Adrenal gland (tissue), 12 donors: ENCODE measurements around the gene DHX32. TPM values are rescaled to one million over a fixed set of nuclear protein-coding genes. Genes with fewer than 3 reads are reported as not detected.

Experiments
- DNase-seq, 7 donors: peaks; one replicate each; pipeline ENCODE4 v3.0.0-alpha.2; 2019 to 2020
- H3K27ac ChIP-seq, 5 donors: fragments of 200-600 bp; sonication (generic) in 4 of 5; 1 replicate in 3 of 5; 2 replicates in 2 of 5; pipeline versions ENCODE4 v1.5.1 to v1.8.0; 2016 to 2020; ENCODE audit warnings: mild to moderate bottlenecking in 1 of 5
- H3K27me3 ChIP-seq: fragments of 200-600 bp; 2 replicates; pipeline ENCODE4 v1.8.0; 2021
- H3K36me3 ChIP-seq, 2 donors: fragments of 200-600 bp; replicated peaks in 1 of 2; 1 replicate in 1 of 2; 2 replicates in 1 of 2; pipeline versions ENCODE4 v1.5.1 to v1.8.0; 2018 to 2022
- H3K4me1 ChIP-seq, 2 donors: fragments of 200-600 bp; replicated peaks in 1 of 2; 1 replicate in 1 of 2; 2 replicates in 1 of 2; pipeline versions ENCODE4 v1.5.1 to v1.8.0; 2018 to 2021
- H3K4me3 ChIP-seq, 4 donors: fragments of 200-600 bp; sonication (generic) in 3 of 4; one replicate each; pipeline ENCODE4 v1.5.1; 2016 to 2018
- H3K9me3 ChIP-seq, 3 donors: fragments of 200-600 bp; sonication (generic) in 1 of 3; replicated peaks in 1 of 3; 1 replicate in 2 of 3; 2 replicates in 1 of 3; pipeline versions ENCODE4 v1.5.1 to v1.8.0; 2016 to 2021
- POLR2A ChIP-seq, 2 donors: fragments of 450-650 bp; IDR thresholded peaks; one replicate each; pipeline ENCODE4 v1.6.1; 2017; ENCODE audit warnings: antibody characterized with exemption in 2 of 2, mild to moderate bottlenecking in 2 of 2, moderate library complexity in 1 of 2
- WGBS, 4 donors: extraction: QIAGEN DNeasy Blood & Tissue Kit in 2 of 4; methylation state at CpG; one replicate each; pipeline versions ENCODE4 v1.1.5 to v1.1.7; 2013 to 2017; 5-methylcytosine and 5-hydroxymethylcytosine counted together
- intact Hi-C, 2 donors: fragments of 100-400 bp; cut with DNase I; formaldehyde crosslinking; loops; one replicate each; pipeline versions ENCODE4 v1.14.1 to v1.15.0; 2022 to 2023
- polyA plus RNA-seq, 3 donors: library from polyadenylated mRNA; stranded (reverse); fragments of 200-250 nt in 2 of 3; fragments of 350-450 nt in 1 of 3; fragmentation: Illumina TruSeq in 1 of 3; extraction: RNeasy Lipid Tissue Mini Kit (QIAGEN cat#74804) in 1 of 3; gene quantifications; one replicate each; pipeline ENCODE4 v1.2.3, GENCODE V29; 2013 to 2014
- total RNA-seq, 9 donors: library from RNA; depleted of rRNA in 4 of 9; stranded (reverse); fragments of >200 nt in 4 of 9; fragments of 120-200 nt in 1 of 9; fragmentation: NEBNext Ultra II Directional in 1 of 9; extraction: Animal tissue kit (Norgen Biotek cat#: 25700) in 1 of 9; gene quantifications; one replicate each; pipeline versions ENCODE4 v1.1.0 to v1.2.4, GENCODE V29; 2013 to 2023
- TF ChIP-seq, protein P1 (sequence below), 6 experiments: fragments of 450-650 bp in 4 of 6; fragments of 200-600 bp in 2 of 6; sonication (generic) in 1 of 6; IDR thresholded peaks; 1 replicate in 5 of 6; 2 replicates in 1 of 6; pipeline versions ENCODE4 v1.5.1 to v1.8.0; 2016 to 2021; ENCODE audit warnings: antibody characterized with exemption in 6 of 6, mild to moderate bottlenecking in 2 of 6, moderate library complexity in 1 of 6
- donor health status: healthy with polysubstance abuse.
- donor health status: Bipolar disorder and iron deficiency.
- donor health status: DM: yes; HTN: yes; CAD: no.
- donor health status: DM: no; HTN: no; CAD: no.
- donor health status: DM: no; HTN: no; CAD: no.
- donor health status: DM: yes; HTN: yes; CAD: no.

DHX32 gene
- total and polyA plus RNA-seq, 12 donors: 22.0 to 100 (median 39.2) TPM

GRCh38 chr10:125859128-125859817 is 21.8 kb downstream of the DHX32 start:
- DNase-seq: no peak
- H3K27me3 ChIP-seq: no peaks in the 10 kb centered on the region
- H3K4me1 ChIP-seq: no peaks in the 10 kb centered on the region
- H3K27ac ChIP-seq: no peak overlapping the region
- H3K4me3 ChIP-seq: no peak overlapping the region
- H3K9me3 ChIP-seq: no peaks in the 10 kb centered on the region
- TF ChIP-seq, protein P1, sequence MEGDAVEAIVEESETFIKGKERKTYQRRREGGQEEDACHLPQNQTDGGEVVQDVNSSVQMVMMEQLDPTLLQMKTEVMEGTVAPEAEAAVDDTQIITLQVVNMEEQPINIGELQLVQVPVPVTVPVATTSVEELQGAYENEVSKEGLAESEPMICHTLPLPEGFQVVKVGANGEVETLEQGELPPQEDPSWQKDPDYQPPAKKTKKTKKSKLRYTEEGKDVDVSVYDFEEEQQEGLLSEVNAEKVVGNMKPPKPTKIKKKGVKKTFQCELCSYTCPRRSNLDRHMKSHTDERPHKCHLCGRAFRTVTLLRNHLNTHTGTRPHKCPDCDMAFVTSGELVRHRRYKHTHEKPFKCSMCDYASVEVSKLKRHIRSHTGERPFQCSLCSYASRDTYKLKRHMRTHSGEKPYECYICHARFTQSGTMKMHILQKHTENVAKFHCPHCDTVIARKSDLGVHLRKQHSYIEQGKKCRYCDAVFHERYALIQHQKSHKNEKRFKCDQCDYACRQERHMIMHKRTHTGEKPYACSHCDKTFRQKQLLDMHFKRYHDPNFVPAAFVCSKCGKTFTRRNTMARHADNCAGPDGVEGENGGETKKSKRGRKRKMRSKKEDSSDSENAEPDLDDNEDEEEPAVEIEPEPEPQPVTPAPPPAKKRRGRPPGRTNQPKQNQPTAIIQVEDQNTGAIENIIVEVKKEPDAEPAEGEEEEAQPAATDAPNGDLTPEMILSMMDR (IDR thresholded peaks at IDR 0.05): no peak
- no peak for TF ChIP-seq POLR2A (IDR thresholded peaks at IDR 0.05)
- intact Hi-C loops: no loop called here
- H3K36me3 ChIP-seq: peaks cover 0 to 17% of the 10 kb centered on the region in 2 donors
- WGBS, 4 donors: 96 to 98% (median 97%) methylated on average over 4 of the region's 4 CpGs

DNA sequence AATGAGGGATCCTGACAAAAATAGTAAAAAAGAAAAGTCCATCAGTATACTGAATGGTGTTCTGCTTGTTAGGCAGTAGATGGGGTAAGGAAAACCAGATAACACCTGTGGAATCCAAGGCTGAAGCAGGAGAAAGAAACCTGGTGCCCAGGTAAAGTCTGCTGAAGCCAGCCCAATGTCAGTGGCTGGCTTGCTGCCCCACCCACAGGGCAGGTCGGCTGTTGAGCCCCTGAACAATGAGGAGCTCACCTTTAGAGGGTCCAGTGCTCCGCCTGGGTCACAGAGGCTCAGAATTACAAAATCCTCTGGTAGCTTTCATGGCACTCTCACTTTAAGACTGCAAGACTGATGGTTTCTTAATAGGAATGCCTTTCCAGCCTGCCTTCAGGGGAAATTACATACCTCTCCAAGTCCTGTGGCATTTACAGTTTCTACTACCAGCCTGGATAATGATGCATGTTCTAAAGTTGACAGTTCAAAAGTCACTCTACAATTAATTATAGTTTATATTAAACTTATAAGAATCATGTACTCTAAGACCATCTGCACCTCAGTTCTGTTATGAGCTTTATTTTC is 23.8 kb downstream of the DHX32 start:
- TF ChIP-seq POLR2A (IDR thresholded peaks at IDR 0.05): no peak
- TF ChIP-seq, protein P1 (IDR thresholded peaks at IDR 0.05): no peak
- DNase-seq: no peak
- WGBS, 4 donors: 84 to 100% (median 90%) methylated on average over 2 of the region's 2 CpGs
- no peaks in the 10 kb centered on the region for H3K4me1 ChIP-seq
- H3K36me3 ChIP-seq: peaks cover 0 to 24% of the 10 kb centered on the region in 2 donors
- H3K9me3 ChIP-seq: no peaks in the 10 kb centered on the region
- no peaks in the 10 kb centered on the region for H3K27me3 ChIP-seq
- H3K27ac ChIP-seq: no peak overlapping the region
- no peak overlapping the region for H3K4me3 ChIP-seq
- intact Hi-C loops: no loop called here

- Histone ChIP-seq H3K4me3 (no peak overlapping the region), H3K27me3 (no peaks in the 10 kb centered on the region), H3K4me1 (no peaks in the 10 kb centered on the region), H3K27ac (no peak overlapping the region), H3K9me3 (no peaks in the 10 kb centered on the region), H3K36me3 (peaks cover 0 to 27% of the 10 kb centered on the region in 2 donors)
- TF ChIP-seq, protein P1 (IDR thresholded peaks at IDR 0.05): no peak
- no peak for DNase-seq
- intact Hi-C loops: no loop called here
- 91 to 95% (median 92%) methylated on average over 7 of the region's 7 CpGs for WGBS, 4 donors
Measured at GRCh38 chr10:125852487-125852886, 28.6 kb downstream of the DHX32 start.

DNA sequence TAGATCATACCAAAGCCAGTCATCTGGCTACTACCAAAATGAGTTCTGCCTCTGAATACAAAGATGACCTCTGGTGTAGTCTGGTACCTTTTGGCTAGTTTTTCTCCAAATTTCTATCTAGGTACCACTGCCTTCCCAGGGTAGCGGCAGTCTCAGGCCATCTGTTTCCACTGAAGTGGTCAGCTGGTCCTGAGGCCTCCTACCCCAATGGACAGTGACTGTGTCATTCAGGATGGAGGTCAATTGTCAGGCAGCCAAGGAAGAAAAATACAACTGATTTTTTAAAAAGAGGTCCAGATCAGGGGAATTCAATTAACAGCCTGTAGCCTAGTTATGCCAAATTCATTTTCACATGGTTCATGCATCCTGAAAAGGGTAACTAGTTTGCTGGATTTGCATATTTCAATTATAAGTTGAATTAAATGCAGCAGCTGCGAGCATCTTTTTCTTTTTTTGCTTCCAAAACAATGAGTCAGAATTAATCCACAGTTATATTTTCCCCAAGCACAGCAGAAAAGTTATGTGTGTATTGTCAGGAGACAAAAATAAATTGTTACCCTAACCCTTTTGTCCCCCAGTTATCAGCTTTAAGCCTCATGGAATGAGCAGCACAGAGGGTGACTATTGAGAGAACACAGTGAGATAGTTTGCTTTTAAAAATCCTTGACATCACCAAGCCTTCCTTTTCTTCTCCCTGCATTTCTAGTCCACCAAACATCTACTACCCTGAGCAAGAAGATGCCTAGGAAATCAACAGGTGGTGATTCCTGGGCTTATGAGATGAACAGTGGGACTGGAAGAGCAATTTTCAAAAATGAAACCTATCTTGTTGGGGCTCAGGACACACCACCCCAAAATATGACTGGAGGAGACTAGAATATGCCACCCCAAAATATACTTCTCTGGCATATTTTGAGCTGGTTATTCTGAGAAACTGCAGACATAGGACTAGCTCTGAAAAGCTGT is 30.0 kb downstream of the DHX32 start:
- no peak overlapping the region for H3K4me3 ChIP-seq
- 87 to 93% (median 91%) methylated on average over 2 of the region's 2 CpGs for WGBS, 4 donors
- intact Hi-C loops: no loop called here
- no peak overlapping the region for H3K27ac ChIP-seq
- no peaks in the 10 kb centered on the region for H3K27me3 ChIP-seq
- no peak for DNase-seq
- H3K4me1 ChIP-seq: no peaks in the 10 kb centered on the region
- TF ChIP-seq, protein P1 (IDR thresholded peaks at IDR 0.05): no peak
- TF ChIP-seq POLR2A (IDR thresholded peaks at IDR 0.05): no peak
- H3K9me3 ChIP-seq: no peaks in the 10 kb centered on the region
- peaks cover 0 to 27% of the 10 kb centered on the region in 2 donors for H3K36me3 ChIP-seq
